SK-N-SH (cell line): Measurements from ENCODE around the gene OBSL1.

Experiments
- GABPA ChIP-seq: IDR thresholded peaks from 2 replicates; pipeline ENCODE4 v1.4.0; 2012; ENCODE audit warnings: low read depth, mild to moderate bottlenecking
- MXI1 ChIP-seq: IDR thresholded peaks from 2 replicates; pipeline ENCODE4 v1.6.1; 2012; ENCODE audit warnings: mild to moderate bottlenecking, low read depth, low read length, improper control_type of control experiment
- NFIC ChIP-seq: IDR thresholded peaks from 2 replicates; pipeline ENCODE4 v1.4.0; 2012; ENCODE audit warnings: borderline replicate concordance
- RAD21 ChIP-seq: IDR thresholded peaks from 2 replicates; pipeline ENCODE4 v1.6.1; 2012; ENCODE audit warnings: mild to moderate bottlenecking, low read length
- RFX5 ChIP-seq: IDR thresholded peaks from 2 replicates; pipeline ENCODE4 v1.6.1; 2012; ENCODE audit warnings: mild to moderate bottlenecking, improper control_type of control experiment, low read length
- TAF1 ChIP-seq: IDR thresholded peaks from 2 replicates; pipeline ENCODE4 v1.6.1; 2012; ENCODE audit warnings: low read depth, mild to moderate bottlenecking, low read length, moderate library complexity, borderline replicate concordance
- YY1 ChIP-seq: IDR thresholded peaks from 2 replicates; pipeline ENCODE4 v1.4.0; 2012; ENCODE audit warnings: low read depth, mild to moderate bottlenecking
- TF ChIP-seq, protein P1 (sequence below): fragments of 200-600 bp; sonication (generic); IDR thresholded peaks from 2 replicates; pipeline ENCODE4 v1.6.1; 2017; ENCODE audit warnings: antibody characterized with exemption, mild to moderate bottlenecking, moderate library complexity
- TF ChIP-seq, protein P2 (sequence below): IDR thresholded peaks from 2 replicates; pipeline ENCODE4; 2012

DNA sequence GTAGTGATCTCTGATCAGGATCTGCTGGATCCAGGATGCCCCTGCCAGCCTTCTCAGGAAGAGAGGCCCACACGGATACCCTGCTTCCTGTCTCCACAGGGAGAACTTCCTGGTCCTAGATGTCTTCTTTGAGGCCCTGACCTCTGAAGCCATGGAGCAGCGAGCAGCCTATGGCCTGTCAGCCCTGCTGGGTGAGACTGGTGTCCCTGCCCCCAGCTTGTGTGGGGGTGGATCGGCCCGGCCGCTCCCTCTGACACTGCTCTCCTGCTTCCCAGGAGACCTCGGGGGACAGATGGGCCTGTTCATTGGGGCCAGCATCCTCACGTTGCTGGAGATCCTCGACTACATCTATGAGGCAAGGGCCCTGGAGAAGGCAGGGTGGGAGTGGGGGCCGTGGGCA is 34.4 kb downstream of the OBSL1 start:
- TF ChIP-seq, protein P1, sequence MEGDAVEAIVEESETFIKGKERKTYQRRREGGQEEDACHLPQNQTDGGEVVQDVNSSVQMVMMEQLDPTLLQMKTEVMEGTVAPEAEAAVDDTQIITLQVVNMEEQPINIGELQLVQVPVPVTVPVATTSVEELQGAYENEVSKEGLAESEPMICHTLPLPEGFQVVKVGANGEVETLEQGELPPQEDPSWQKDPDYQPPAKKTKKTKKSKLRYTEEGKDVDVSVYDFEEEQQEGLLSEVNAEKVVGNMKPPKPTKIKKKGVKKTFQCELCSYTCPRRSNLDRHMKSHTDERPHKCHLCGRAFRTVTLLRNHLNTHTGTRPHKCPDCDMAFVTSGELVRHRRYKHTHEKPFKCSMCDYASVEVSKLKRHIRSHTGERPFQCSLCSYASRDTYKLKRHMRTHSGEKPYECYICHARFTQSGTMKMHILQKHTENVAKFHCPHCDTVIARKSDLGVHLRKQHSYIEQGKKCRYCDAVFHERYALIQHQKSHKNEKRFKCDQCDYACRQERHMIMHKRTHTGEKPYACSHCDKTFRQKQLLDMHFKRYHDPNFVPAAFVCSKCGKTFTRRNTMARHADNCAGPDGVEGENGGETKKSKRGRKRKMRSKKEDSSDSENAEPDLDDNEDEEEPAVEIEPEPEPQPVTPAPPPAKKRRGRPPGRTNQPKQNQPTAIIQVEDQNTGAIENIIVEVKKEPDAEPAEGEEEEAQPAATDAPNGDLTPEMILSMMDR: no peak
- TF ChIP-seq, protein P2, sequence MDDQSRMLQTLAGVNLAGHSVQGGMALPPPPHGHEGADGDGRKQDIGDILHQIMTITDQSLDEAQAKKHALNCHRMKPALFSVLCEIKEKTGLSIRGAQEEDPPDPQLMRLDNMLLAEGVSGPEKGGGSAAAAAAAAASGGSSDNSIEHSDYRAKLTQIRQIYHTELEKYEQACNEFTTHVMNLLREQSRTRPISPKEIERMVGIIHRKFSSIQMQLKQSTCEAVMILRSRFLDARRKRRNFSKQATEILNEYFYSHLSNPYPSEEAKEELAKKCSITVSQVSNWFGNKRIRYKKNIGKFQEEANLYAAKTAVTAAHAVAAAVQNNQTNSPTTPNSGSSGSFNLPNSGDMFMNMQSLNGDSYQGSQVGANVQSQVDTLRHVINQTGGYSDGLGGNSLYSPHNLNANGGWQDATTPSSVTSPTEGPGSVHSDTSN: no peak
- TF ChIP-seq TAF1 (no peak), RFX5 (no peak), GABPA (no peak), YY1 (no peak), NFIC (no peak), MXI1 (no peak), RAD21 (no peak)
